T-helper 2 cell treated with Interferon-gamma antibody and Interleukin-4, amounts not matched to agents 100 ng/mL and 5 ng/mL, for 36 hours (primary cell): ENCODE data around the gene TUSC1. TPM values are rescaled to one million over a fixed set of nuclear protein-coding genes. Genes with fewer than 3 reads are reported as not detected.
"Not testable (repeated sequence)": the region's sequence is repeated elsewhere in the genome, so short reads cannot be mapped to it uniquely, and the experiment has no call there.

Experiments used
- intact Hi-C: fragments of 100-400 bp; cut with micrococcal nuclease; formaldehyde crosslinking; loops from one replicate; pipeline ENCODE4 v1.15.1; 2023
- total RNA-seq: library from RNA; stranded (reverse); gene quantifications from 2 replicates; pipeline ENCODE4 v1.2.3, GENCODE V29; 2022

Gene TUSC1
- total RNA-seq = 0.30 and 0.34 TPM in 2 replicates

GRCh38 chr9:25678147-25678666 is at the start of gene TUSC1:
Gene TUSC1 (minus strand): TSS chr9:25678444. CDS start chr9:25678312, 132 bp downstream.
- intact Hi-C loops = no loop called here

GRCh38 chr9:25726871-25727410 is 48.7 kb upstream of the TUSC1 start:
- intact Hi-C loops = no loop called here

GRCh38 chr9:25724424-25724823 is 46.2 kb upstream of the TUSC1 start:
- intact Hi-C loops = no loop called here

GRCh38 chr9:25716220-25716872 is 38.1 kb upstream of the TUSC1 start:
- intact Hi-C loops = no loop called here

GRCh38 chr9:25709941-25710340 is 31.7 kb upstream of the TUSC1 start:
- intact Hi-C loops = no loop called here

GRCh38 chr9:25704800-25705199 is 26.6 kb upstream of the TUSC1 start:
- intact Hi-C loops = no loop called here

GRCh38 chr9:25703701-25704357 is 25.6 kb upstream of the TUSC1 start:
- intact Hi-C loops = no loop called here

- intact Hi-C loops = no loop called here
These were observed 24.3 kb upstream of the TUSC1 start for GRCh38 chr9:25702536-25702935.

GRCh38 chr9:25700899-25701298 is 22.7 kb upstream of the TUSC1 start:
- intact Hi-C loops = not testable (repeated sequence)

GRCh38 chr9:25700430-25700829 is 22.2 kb upstream of the TUSC1 start:
- intact Hi-C loops = no loop called here

GRCh38 chr9:25691786-25692185 is 13.5 kb upstream of the TUSC1 start:
- intact Hi-C loops = no loop called here

GRCh38 chr9:25684321-25684720 is 6.1 kb upstream of the TUSC1 start:
- intact Hi-C loops = no loop called here

- intact Hi-C loops = no loop called here
These were observed 3.0 kb upstream of the TUSC1 start for GRCh38 chr9:25681266-25681665.

- intact Hi-C loops = no loop called here
These were observed 659 bp upstream of the TUSC1 start for GRCh38 chr9:25678846-25679360.

- intact Hi-C loops = no loop called here
These were observed 720 bp downstream of the TUSC1 start for GRCh38 chr9:25677301-25678146.

GRCh38 chr9:25675858-25676257 is 2.4 kb downstream of the TUSC1 start:
- intact Hi-C loops = not testable (repeated sequence)

- intact Hi-C loops = no loop called here
These were observed 19.7 kb downstream of the TUSC1 start for GRCh38 chr9:25658571-25658970.

GRCh38 chr9:25654417-25654816 is 23.8 kb downstream of the TUSC1 start:
- intact Hi-C loops = no loop called here

GRCh38 chr9:25648116-25648515 is 30.1 kb downstream of the TUSC1 start:
- intact Hi-C loops = no loop called here

GRCh38 chr9:25636026-25636425 is 42.2 kb downstream of the TUSC1 start:
- intact Hi-C loops = no loop called here

GRCh38 chr9:25629231-25629630 is 49.0 kb downstream of the TUSC1 start:
- intact Hi-C loops = no loop called here
